ENCODE measurements around the gene GAD1.
A peak's percentile ranks its signal among the peaks of the same experiment; 100 is the strongest.

The GAD1 gene

DNA sequence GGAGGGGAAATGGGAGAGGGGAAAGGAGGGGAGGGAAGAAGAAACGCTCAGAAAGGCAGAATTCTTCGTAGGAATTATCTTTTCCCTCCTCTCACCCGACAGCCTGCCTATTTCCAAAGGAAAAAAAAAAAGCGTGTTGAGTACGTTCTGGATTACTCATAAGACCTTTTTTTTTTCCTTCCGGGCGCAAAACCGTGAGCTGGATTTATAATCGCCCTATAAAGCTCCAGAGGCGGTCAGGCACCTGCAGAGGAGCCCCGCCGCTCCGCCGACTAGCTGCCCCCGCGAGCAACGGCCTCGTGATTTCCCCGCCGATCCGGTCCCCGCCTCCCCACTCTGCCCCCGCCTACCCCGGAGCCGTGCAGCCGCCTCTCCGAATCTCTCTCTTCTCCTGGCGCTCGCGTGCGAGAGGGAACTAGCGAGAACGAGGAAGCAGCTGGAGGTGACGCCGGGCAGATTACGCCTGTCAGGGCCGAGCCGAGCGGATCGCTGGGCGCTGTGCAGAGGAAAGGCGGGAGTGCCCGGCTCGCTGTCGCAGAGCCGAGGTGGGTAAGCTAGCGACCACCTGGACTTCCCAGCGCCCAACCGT is at the start of gene GAD1:
TSS of gene GAD1 (plus strand) at position 384 of the 589 bp plus-strand sequence. CDS start 1,705 bp downstream, outside the sequence.
- peak; percentile 83 for DNase-seq

DNA sequence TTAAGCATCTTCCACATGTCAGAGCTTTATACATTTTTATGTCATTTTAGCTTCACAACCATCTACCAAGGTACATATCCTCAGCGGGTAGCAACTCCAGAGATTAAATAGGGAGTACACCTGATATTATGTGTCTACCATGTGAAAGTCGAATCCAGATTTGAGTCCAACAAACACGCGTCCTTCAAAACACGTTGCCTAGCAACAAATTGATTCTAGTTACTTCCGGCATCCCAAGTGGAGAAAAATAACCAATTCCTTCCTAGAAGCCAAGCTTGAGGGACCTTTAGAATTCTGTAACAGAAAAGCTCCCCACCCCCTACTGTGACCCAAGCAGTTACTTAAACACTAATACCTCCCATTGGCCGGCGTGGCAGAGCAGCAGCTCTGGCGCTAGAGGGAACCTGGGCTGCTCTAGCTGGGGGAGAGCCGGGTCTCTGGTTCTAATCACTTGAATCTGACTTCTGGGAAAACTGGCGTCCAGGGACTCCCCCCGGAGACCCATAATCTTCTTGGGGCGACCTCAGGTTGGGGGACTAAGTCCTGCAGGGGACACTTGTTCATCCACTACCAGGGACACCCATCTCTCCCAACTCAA is 46.6 kb upstream of the GAD1 start, which contains the start of gene ERICH2:
TSS of gene ERICH2 (plus strand) at position 371 of the 598 bp plus-strand sequence. CDS start 304 bp downstream, outside the sequence.
- peak; percentile 77 for DNase-seq

DNA sequence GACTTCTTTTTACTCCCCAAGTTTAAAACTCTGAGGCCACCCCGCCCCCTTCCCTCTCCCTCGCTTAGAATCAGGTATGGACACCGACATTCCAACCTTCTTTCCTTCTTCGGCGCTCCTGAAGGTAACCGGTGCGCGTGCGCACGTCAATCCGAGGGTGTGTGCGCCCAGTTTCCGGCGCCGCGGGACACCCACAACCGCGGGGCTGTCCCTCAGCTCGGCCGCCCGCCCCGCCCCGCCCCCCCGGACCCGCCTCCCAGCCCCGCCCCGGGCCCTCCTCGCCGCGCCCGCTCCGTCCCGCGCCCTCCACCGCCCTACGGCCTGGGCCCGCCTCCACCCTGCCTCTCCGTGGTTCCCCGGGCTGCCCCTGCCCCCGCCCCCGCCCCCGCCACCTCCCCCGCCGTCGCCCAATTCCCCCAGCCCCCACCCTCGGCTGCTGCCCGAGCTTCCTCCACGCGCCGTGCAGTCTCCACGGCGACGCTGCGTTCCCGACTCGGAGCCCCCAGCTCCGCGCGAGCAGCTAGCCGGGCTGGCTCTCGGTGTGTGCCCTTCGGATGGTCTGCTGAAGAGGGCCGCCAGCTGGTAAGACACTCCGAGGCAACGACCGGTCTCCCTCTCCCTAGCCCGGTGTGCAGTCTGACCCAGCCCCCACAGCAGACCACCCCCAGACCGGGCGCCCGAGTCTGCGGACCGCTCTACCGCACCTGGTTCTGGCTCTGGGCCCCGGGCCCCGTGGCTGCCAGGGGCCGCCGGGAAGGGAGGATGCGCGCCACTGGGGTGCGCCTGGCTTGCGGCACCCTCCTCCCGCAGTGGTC is 45.9 kb upstream of the GAD1 start:
- peak; percentile 77 for DNase-seq

DNA sequence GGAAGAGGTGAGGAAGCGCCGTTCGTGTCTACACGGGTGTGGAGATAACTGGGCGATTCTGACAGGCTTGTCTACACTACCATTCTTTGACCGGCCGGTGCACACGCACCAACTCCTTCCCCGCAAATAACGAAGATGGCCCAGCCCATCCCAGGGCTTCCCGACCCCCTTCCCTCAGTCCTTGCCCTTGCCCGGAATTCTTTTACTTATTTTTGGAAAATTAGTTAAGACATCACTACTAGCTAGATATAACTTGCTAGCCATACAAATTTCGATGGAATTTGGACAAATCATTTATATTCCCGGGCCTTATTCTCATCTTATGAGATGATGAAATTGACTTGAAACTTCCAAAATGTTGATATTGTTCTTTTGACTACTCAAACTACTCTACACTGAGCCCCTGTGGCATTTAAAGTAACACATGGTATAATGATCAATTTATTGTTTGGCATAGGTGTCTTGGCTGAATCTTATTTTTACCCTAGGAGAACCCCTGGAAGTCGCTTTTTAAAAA is 45.2 kb upstream of the GAD1 start:
- DNase-seq, result no peak

DNA sequence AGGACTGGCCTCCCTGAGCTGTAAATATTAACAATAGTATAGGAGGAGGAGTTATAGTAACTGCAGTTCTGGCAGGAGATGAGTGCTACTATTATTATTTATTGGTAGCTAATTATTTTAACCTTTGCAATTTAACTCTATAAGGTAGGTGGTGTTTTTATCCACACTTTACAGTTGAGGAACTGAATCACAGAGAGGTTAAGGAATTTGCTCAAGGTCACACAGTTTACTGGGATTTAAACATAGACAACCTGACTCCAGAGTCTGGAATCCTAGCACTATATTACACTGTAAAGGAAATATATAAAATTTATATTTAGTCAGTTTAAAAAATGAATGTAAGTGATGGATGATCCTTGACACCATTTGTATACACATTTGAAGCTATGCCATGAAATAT is 44.4 kb upstream of the GAD1 start:
- DNase-seq, result no peak

DNA sequence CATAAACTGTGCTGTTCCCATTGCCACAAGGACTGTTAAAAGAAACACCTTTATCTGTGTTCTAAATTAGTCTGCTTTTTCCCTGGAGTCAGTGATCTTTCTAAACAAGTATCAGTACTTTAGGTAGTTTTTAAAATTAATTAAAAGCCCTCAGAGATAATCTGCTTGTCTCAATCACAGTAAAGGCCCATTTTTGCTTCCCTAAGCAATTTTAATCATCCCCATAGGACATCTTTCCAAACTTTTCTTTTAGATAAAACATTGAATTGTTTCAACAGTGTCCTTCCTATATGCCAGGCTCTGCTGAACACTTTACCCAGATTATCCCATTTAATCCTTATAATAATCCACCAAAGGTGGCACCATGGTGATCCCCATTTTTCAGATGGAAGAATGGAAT is 42.6 kb upstream of the GAD1 start:
- DNase-seq, result no peak

DNA sequence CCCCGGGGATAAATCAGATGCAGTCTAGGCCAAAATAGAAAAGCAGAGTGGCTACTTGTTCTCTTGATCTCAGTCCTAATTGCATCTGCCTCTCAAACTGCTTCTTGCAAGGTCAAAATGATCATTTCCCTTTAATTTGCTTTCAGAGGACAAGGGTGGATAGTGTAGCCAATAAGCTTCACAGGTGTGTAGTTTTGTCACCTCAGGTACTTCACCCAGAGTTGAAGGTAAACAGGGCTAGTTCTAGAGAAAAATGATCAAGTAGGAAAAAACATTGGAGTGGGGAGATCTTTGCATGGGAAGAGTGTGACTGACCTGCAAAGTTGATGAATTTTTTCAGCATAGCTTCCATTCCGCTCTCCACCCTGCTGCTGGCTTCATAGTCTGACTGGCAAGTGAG is 37.8 kb upstream of the GAD1 start:
- DNase-seq, result no peak

DNA sequence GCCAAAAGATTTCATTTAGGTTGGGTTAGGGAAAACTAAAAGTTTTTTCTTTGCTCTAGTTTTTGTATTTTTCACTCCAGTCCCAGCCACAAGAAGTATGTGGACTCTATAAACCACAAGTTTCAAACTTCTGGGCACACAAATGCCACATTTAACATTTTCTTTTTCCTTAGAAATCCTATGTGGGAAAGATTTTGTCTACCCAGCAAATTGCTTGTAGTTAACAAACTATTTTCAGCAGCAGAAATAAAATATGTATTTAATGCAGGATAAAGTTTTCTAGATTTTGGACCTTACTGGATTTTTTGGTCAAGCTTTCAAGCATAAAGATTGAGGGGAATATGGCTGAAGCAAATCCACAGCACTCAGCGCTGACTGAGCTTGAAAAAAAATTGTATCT is 37.4 kb upstream of the GAD1 start:
- DNase-seq, result no peak

DNA sequence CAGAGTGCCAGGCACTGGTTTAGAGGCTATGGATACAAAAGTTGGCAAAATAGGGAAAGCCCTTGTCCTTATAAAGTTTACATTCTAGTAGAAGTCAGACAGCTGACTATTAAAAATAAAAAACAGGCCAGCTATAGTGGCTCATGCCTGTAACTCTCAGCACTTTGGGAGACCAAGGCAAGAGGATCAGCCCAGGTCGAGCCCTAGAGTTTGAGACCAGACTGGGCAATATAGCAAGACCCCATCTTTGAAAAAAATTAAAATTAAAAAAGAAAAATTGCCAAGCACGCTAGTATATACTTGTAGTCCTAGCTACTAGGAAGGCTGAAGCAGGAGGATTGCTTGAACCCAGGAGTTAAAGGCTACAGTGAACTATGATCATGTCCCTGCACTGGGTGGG is 34.0 kb upstream of the GAD1 start:
- DNase-seq, result no peak

DNA sequence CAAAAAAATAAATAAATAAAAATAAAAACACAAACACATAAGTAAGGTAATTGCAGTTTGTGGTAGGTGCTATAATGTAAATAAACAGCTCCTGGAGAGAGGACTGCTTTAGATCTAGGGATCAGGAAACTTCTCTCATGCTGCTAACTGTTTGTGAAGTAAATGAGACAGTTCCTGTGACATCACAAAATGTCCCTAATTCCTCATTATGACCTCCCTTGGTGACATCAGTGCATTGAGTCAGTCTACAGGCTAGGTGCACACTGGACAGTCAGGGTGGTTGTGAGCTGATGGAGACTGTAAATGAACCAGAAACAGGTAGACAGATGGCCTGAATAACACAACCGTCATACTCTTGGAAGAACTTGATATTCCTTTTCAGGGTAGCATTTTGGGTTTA is 33.1 kb upstream of the GAD1 start:
- DNase-seq, result no peak

DNA sequence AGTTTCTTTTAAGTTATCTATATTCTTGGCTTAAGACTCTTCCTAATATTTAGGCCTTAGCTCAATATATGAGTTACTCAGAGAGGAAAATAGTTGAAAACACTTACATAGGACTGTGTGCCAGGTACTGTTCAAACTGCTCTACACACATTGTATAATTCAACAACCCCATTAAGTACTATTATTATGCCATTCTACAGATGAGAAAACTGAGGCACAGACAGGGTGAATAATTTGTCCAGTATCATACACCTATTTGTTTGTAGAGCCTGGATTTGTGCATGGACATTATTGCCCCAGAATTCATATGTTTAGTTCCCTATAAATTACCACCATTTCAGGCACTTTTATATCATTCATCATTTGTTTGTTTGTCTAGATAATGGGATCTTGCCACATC is 17.7 kb upstream of the GAD1 start:
- no peak for DNase-seq

DNA sequence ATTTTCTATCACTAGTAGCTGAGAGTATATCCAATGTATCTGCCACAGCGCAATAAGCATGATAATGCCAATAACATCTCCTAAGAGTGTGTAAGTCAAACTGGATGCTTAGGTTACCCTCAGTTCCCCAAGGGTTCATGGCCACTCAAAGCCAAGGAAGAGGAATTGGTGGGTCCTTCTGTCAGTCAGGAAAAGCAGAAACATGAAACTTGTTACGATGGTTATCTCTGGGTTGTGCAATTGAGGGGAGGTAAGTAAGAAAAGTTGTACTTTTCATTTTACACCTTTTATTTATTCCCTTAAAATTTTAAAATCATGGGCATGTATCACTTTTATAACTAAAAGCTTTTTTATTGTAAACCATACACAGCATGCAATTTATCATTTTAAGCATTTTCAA is 10.1 kb upstream of the GAD1 start:
- DNase-seq, result no peak

DNA sequence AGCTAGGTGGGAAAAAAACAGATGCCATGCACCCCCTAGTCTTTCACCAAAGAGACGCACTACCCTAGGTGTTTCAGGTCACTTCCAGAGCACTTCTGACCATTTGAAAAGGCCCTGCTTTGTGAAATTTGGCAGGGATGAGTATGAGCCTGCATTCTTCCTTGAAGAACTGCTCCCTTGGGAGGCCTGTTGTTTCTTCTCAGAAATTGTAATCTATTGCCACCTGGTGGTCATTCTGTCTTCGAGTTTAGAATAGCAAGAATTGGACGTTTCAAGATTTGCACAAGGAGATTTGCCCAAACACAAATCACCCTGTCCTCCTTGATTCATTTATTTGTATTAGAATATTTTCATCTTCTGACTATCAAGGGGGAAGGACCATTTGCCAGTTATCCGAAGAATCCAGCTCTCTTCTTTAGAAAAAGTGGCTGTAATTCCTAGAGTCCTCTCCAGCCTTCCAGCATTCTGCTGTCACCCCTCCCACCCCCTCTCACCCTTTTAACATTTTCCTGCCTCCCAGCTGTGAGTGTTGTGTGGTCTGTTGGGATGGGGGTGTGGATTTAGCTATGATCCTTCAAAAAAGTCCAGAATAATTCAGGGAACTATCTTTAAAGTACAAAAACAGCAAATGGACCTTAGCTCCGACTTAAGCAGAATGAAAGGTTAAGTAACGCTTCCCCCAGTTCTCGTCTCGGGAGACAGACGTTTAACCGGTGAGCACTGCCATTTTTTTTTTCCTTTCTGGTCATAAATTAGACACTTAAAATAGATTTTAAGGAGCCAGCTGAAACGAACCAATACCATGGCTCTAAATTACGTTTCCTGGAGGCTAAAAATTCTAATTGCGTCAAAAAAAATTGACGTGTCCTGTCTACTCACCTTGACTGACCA is 3.7 kb upstream of the GAD1 start:
- peak; percentile 86 for DNase-seq

DNA sequence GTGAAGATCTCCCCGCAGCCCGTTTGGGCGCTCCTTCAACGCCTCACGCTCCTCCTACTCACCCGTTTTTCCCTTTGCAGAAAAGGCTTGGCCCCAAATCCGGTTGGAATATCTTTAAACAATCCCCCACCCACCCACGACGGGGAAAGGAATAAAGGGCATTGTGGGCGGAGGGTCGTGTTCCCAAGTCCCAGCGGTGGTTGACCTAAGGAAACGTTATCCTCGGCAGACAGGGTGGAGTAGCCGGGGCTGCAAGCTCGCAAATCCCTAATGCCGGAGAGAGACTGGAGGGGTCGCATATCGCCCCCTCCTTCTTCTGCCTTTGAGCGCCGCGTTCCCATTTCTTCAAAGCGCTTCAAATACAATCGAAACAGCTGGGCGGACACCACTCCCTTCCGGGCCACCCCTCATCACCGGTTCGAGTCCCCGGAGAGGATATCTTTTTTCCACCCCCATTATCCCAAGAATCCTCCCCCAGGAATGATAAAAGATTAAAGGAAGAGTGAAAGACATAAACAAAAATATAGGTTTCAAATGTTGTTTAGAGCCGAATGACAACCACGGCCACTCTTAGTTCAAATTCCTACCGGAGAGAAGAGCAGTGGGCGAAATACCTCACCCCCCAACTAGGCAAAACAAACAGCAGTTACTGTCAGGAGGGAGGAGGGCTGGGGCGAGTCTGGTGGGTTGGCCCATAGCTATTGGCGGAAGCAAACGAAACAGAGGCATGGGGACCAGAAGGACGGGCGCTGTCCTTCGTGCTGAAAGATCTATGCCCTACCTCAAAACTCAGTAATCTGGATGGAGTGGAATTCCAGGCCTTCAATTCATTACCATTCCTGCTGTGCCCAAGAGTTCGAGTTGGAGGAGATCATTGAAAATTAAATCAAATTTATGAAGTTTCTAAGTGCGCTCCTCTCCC is 2.8 kb upstream of the GAD1 start:
- peak; percentile 40 for DNase-seq

DNA sequence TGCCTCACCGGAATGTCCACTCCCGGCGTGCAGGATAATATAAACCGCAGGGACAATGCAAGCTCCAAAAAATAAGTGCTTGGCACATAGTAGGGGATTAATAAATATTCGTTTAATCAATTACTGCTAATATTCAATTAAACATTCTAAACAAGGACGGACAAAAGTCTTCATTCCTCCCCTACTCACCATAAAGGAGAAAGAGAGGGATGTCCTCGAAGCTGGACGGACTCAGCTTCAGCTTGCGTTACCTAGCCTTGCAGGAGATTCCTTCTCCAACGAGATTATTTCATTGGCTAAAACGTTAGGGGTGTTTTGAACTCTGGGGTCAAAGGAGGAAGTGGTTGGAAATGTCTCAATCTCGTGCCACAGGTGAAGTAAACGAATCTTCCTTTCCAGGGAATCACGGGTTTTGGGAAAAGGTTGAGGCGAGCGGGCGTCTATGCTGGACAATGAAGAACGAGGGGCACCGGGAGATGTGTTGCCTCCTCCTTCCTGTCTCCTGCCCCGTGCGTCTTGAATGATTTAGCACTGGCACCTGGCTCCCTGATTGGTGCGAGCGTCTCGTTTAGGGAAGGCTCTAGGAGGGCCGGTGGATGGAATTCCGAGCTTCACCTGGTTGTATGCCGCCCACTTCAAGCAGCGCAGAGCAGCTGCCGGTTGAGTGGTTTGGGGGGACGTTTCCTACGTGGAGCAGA is 2.0 kb upstream of the GAD1 start:
- peak; percentile 68 for DNase-seq

DNA sequence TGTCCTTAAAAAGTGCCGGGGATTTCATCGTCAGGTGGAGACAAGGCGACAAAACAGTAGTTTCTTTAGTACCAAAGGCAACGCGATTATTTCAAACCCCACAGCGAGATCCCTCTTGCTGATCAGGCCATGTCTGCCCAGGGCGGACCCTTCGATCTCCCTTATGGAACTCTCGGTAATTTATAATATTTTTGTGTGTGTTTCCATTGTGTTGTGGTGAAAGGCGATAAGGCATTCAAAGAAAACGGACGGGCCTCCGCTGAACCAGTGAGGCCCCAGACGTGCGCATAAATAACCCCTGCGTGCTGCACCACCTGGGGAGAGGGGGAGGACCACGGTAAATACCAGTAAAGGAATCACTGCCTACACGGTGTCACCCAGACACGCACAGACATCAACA is 1.4 kb upstream of the GAD1 start:
- peak; percentile 78 for DNase-seq

DNA sequence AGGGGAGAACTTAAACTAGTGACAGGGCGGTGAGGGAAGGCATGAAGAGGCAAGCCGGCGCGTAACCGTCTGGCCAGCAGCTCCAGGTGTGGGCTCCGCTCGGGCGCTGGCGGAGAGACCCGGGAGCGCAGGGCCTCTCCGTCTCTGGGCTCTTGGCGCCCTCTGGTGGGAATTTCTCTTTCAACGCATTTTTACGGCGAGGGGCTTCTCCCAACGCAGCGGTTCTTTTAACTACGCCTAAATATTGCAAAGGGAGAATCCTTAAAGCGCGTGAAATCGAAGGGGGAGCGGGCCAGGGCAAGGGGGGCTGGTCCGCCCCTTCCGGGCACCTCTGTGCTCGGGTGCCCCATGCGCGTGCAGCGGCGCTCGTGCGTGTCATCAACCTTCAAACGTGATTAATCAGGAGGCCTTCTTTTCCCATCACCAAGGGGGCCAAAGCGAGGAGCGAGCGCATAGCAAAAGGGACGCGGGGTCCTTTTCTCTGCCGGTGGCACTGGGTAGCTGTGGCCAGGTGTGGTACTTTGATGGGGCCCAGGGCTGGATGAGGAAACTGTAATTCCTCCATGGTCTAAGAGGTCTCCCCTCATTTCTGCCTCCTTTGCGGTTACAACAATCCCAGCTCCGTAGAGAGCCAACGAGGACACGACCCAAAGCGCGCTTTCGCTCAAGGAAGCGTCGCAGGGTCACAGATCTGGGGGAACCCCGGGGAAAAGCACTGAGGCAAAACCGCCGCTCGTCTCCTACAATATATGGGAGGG is 762 bp upstream of the GAD1 start:
- DNase-seq, result peak; percentile 83

DNA sequence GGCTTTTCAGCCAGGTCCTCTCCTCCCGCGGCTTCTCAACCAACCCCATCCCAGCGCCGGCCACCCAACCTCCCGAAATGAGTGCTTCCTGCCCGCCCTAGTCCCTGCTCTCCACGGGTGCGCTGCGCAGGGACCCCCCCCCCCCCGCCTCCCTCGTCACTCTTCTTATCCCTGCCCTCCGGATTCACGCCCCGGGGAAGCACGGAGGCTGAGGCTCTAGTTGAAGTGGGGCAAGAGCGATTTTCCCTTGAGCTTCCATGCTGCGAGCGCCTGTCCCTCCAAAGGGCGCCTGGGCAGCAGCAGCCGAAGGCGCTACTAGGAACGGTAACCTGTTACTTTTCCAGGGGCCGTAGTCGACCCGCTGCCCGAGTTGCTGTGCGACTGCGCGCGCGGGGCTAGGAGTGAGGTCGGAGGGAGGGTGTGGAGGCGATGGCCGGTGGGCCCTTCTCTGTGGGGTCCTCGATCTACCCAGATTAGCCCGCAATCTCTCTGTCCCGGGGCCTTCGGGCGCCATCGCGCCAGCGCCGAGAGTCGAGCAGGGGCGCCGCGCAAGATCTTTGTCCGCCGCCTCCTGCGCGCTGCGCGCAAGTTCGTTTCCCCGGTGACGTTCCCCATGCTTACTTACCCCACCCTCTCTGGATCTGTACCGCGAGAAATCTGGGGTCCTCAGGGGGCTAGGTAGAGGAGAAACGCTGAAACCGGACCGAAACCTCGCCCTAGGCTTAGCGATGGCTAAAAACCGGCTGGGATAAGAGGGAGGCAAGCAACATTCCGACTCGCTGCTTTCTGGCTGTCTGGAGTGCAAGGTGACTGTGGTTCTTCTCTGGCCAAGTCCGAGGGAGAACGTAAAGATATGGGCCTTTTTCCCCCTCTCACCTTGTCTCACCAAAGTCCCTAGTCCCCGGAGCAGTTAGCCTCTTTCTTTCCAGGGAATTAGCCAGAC is 677 bp downstream of the GAD1 start:
- peak; percentile 41 for DNase-seq

All from NCI-H1105 treated with DMSO at 0.1 percent for 48 hours (cell line).